NCI-H460 (cell line): ENCODE results near the gene NADSYN1. TPM values are rescaled to one million over a fixed set of nuclear protein-coding genes. Genes with fewer than 3 reads are reported as not detected.

Experiments
- DNase-seq: peaks from one replicate; pipeline ENCODE4 v3.0.0-alpha.2; 2016; ENCODE audit warnings: low read depth; ENCODE audit errors: extremely low read depth
- total RNA-seq: library from RNA; depleted of rRNA; stranded (reverse); fragments of >200 nt; shearing (Covaris generic); gene quantifications from 2 replicates; pipeline ENCODE4 v1.2.3, GENCODE V29; 2014

The NADSYN1 gene
- total RNA-seq, 1 experiment from 2014 or later = 54.3 TPM

- no peak for DNase-seq
Measured at GRCh38 chr11:71472357-71472885, 19.4 kb downstream of the NADSYN1 start.

- DNase-seq = no peak
Measured at GRCh38 chr11:71472941-71473792, 20.2 kb downstream of the NADSYN1 start.

DNA sequence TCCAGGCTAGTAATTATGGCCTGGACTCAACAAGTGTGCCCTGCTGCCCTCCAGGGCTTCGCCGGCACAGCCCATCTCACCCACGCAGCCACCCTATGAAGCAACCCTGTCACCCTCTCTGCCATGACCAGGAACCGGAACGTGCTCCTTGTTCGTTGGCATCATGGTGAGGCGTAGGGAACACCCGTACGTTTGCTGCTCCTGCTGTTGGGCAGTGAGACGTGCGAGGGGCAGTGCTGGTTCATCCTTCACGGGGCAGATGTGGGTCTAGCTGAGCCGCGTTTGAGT, 20.7 kb downstream of the NADSYN1 start:
- no peak for DNase-seq

GRCh38 chr11:71474141-71474770, 21.3 kb downstream of the NADSYN1 start:
- no peak for DNase-seq

- DNase-seq = no peak
Measured at GRCh38 chr11:71474771-71475483, 21.9 kb downstream of the NADSYN1 start.

DNA sequence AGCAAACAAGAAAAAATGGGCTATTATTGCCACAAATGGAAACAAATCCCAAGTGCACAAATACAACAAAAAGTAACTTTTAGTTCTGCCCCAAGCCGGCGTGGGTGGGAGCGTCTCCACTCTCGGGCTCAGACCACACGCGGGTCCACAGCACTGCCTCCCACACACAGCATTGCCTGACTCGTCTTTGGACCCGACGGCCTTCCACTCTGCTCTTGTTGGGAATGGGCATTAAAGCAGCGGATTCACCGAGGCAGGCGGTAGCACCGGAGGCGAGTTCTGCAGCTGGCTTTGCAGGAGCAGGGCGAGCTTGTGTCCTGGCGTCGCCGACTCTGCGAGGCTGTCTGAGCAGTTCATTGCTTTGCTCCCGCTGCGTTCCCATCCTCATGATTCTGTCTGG, 23.0 kb downstream of the NADSYN1 start:
- DNase-seq = no peak

DNA sequence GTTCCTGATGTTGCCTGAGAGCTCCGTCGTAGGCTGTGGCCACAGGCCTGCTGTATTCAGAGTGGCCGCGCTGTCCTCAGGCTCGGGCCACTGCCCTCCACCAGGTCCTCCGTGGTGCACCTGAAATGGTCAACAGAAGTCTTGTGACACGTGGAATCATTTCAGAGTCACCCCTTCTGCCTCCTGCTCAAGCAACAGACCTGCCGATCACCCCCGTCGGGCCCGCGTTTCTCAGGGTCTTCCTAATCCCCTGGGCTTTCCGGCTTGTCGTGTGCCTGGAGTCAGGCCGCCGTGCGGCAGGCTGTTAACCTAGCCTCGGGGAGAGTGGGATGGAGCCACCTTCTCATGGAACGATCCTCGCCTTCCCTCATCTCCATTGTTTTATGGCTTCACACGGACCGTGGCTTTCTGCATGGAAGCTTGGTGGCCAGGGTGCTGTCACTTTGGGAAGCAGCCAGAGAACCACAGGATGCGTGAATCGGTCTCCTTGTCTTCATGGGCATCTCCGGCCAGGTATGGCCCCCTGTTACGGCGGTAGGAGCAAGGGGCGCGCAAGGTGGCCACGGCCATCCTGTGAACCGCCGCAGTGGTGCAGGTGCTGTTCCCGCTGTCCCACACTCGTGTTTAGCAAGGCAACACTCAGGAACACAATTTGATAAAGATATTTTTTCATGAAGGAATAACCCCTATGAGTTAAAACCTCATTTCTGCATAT, 24.1 kb downstream of the NADSYN1 start:
- no peak for DNase-seq

GRCh38 chr11:71477641-71478527, 24.9 kb downstream of the NADSYN1 start:
- DNase-seq = no peak

DNA sequence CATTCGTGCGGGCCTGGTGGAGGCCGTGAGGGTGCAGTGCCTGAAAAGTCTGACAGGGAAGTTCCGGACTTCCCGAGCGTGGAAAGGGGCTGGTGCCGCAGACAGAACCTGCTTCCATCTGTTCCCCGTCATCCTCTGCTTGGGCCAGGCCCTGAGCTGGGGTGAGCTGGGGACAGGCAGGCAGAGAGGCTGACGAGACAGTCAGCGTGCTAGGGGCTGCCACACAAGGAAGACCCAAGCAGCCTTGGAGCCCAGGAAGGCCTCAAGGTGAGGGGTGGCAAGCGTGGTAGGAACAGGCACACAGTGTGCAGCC, 25.5 kb downstream of the NADSYN1 start:
- no peak for DNase-seq

- DNase-seq = no peak
Measured at GRCh38 chr11:71481101-71481960, 28.3 kb downstream of the NADSYN1 start.

DNA sequence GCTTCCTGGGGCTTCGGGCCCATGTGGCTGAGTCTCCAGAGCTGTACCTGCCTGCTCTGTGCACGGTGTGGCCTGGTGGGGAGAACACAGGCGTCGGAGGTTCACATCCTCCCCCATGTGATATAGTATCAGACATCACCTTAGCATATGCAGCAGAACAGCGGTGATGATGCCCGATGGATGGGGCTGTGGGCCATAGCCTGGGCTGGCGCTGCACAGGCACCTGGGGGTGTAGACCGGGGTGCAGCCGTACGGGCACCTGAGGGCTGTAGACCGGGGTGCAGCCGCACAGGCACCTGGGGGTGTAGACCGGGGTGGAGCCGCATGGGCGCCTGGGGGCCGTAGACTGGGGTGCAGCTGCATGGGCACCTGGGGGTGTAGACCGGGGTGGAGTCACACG, 29.2 kb downstream of the NADSYN1 start:
- DNase-seq = no peak

DNA sequence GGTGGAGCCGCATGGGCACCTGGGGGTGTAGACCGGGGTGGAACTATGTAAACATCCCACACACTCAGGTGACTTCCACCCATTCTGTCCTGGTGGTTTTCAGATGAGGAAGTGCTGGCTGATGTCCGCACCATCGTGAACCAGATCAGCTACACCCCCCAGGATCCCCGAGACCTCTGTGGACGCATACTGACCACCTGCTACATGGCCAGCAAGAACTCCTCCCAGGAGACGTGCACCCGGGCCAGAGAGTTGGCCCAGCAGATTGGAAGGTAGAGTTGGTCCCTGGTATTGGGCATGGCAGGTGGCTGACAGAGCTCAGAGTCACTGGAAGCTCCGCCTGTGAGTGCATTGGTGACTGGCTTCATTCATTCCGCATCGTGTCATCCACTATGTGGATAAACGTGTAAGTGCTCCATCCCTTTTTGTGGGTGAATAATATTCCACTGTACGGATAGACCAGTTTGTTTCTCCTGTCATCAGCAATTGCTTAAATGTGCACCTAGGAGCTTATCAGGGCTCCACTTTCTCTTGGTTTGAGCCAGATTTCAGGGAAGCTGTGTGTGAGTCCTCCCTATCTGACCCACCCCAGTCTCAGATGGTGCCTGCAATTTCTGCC, 29.9 kb downstream of the NADSYN1 start:
- no peak for DNase-seq

DNA sequence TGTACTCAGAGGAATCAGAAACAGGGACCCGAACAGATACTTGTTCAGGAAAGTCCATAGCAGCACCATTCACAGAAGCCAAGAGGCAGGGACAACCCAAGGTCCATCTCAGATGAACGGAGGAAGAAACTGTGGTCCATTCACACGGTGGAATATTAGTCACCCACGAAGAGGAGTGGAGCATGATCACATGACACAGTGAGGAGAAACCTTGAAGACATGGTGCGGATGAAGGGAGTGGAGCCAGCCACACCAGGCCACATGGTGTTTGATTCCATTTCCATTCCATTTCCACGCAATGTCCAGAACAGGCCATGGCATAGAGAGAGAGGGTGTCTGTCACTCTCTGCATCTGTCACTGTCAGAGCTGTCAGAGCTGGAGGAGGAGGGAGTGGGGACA, 30.7 kb downstream of the NADSYN1 start:
- no peak for DNase-seq

DNA sequence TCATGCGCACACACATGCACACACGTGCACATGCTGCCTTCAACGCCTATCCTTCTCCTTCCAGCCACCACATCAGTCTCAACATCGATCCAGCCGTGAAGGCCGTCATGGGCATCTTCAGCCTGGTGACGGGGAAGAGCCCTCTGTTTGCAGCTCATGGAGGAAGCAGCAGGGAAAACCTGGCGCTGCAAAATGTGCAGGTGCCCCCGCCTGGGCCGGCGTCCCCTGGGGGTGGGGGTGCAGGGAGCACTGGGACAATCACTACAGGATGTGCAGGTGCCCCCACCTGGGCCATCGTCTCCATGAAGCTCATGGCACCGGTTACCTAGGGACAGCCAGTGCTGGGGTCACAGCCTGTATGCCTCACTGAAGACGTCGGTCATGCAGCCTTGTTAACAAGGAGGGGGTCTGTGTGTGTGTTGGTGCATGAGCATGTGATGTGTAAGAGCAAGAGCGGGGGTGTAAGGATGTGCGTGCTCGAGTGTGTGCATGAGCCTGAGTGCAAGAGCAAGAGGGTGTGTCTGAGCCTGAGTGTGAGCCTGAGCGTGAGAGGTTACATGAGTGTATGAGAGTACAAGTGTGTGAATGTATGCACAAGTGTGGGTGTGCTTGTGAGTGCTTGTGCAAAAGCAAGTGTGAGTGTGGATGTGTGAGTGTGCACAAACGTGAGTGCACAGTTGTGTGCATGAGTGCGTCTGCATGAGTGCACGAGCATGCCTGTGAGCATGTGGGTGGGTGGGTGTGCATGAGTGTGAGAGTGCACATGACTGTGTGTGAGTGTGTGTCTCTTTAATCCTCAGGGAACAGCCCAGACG, 31.5 kb downstream of the NADSYN1 start:
- no peak for DNase-seq

DNA sequence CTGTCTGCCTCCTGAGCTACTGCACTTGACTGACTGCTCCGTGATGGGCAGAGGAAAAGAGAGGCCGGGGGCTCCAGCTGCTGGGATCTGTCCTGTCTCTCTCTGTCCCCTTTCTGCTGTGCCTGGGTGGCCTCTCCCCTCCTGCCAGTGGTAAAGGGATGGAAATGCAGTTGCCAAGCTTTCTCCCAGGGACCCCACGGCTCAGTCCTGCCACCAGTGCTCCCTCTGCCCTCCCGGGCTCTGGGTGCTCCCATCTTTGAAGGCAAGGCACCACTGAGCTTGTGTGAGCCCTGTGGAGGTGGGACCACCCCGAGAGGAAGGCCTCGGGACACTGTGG, 32.0 kb downstream of the NADSYN1 start:
- no peak for DNase-seq

GRCh38 chr11:71485466-71485865, 32.5 kb downstream of the NADSYN1 start:
- DNase-seq = no peak

- no peak for DNase-seq
Measured at GRCh38 chr11:71486320-71486719, 33.3 kb downstream of the NADSYN1 start.

GRCh38 chr11:71488681-71489270, 35.8 kb downstream of the NADSYN1 start:
- DNase-seq = no peak
